Ovary (tissue), 9 donors: ENCODE results near the gene SLC25A38. TPM values are rescaled to one million over a fixed set of nuclear protein-coding genes. Genes with fewer than 3 reads are reported as not detected.
"Not testable (repeated sequence)": the region's sequence is repeated elsewhere in the genome, so short reads cannot be mapped to it uniquely, and the experiment has no call there.

Experiments
- DNase-seq, 5 donors: peaks; one replicate each; pipeline ENCODE4 v3.0.0-alpha.2; 2019 to 2020
- H3K27ac ChIP-seq, 2 donors: fragments of 200-600 bp; one replicate each; pipeline versions ENCODE4 v1.5.1 to v1.8.0; 2019 to 2022
- H3K27me3 ChIP-seq: fragments of 200-600 bp; one replicate; pipeline ENCODE4 v1.8.0; 2022
- H3K36me3 ChIP-seq: fragments of 200-600 bp; sonication (generic); one replicate; pipeline ENCODE4 v1.5.1; 2019
- H3K4me1 ChIP-seq: one replicate; pipeline ENCODE4 v1.8.1; 2013; ENCODE audit warnings: mild to moderate bottlenecking, moderate library complexity; ENCODE audit not compliant: insufficient read depth
- H3K4me3 ChIP-seq: fragments of 200-600 bp; sonication (generic); one replicate; pipeline ENCODE4 v1.5.1; 2017
- H3K9me3 ChIP-seq, 2 donors: fragments of 200-600 bp in 1 of 2; sonication (generic) in 1 of 2; one replicate each; pipeline versions ENCODE4 v1.5.1 to v1.8.1; 2013 to 2019; ENCODE audit warnings: mild to moderate bottlenecking in 1 of 2, moderate library complexity in 1 of 2
- EP300 ChIP-seq: sonication (generic); formaldehyde crosslinking; IDR thresholded peaks from one replicate; pipeline ENCODE4 v1.6.1; 2017; ENCODE audit warnings: antibody characterized with exemption
- POLR2A ChIP-seq: fragments of 450-650 bp; IDR thresholded peaks from one replicate; pipeline ENCODE4 v1.6.1; 2017; ENCODE audit warnings: antibody characterized with exemption, mild to moderate bottlenecking, moderate library complexity
- WGBS, 3 donors: extraction: QIAGEN DNeasy Blood & Tissue Kit in 1 of 3; methylation state at CpG; one replicate each; pipeline versions ENCODE4 v1.1.5 to v1.1.7; 2013 to 2017; 5-methylcytosine and 5-hydroxymethylcytosine counted together
- intact Hi-C, 4 donors: fragments of 100-400 bp; cut with DNase I; formaldehyde crosslinking; loops; one replicate each; pipeline versions ENCODE4 v1.11.0 to v1.15.1; 2022 to 2023
- polyA plus RNA-seq, 2 donors: library from polyadenylated mRNA; stranded (reverse); fragments of 200-250 nt in 1 of 2; fragments of 350-450 nt in 1 of 2; fragmentation: Illumina TruSeq in 1 of 2; extraction: RNeasy Lipid Tissue Mini Kit (QIAGEN cat#74804) in 1 of 2; gene quantifications; one replicate each; pipeline ENCODE4 v1.2.3, GENCODE V29; 2013 to 2014
- total RNA-seq, 7 donors: library from RNA; depleted of rRNA in 2 of 7; stranded (reverse); fragments of >200 nt in 2 of 7; fragmentation: NEBNext Ultra II Directional in 3 of 7; extraction: Animal tissue kit (Norgen Biotek cat#: 25700) in 3 of 7; gene quantifications; one replicate each; pipeline versions ENCODE4 v1.1.0 to v1.2.4, GENCODE V29; 2016 to 2023
- TF ChIP-seq, protein P1 (sequence below), 3 donors: fragments of 450-650 bp in 2 of 3; fragments of 200-600 bp in 1 of 3; IDR thresholded peaks; one replicate each; pipeline versions ENCODE4 v1.5.1 to v1.8.0; 2016 to 2022; ENCODE audit warnings: antibody characterized with exemption in 3 of 3, mild to moderate bottlenecking in 1 of 3
- donor health status: DM: no; HTN: no; CAD: no; lungs with moderate emphysema.
- donor health status: DM: no; HTN: no; CAD: no.
- donor health status: Bipolar disorder and iron deficiency.
- donor health status: DM: yes; HTN: yes; CAD: no.
- donor health status: DM: no; HTN: no; CAD: no.
- donor health status: DM: yes; HTN: yes; CAD: no.

The SLC25A38 gene
- total and polyA plus RNA-seq, 9 donors: 28.8 to 70.5 (median 37.2) TPM

DNA sequence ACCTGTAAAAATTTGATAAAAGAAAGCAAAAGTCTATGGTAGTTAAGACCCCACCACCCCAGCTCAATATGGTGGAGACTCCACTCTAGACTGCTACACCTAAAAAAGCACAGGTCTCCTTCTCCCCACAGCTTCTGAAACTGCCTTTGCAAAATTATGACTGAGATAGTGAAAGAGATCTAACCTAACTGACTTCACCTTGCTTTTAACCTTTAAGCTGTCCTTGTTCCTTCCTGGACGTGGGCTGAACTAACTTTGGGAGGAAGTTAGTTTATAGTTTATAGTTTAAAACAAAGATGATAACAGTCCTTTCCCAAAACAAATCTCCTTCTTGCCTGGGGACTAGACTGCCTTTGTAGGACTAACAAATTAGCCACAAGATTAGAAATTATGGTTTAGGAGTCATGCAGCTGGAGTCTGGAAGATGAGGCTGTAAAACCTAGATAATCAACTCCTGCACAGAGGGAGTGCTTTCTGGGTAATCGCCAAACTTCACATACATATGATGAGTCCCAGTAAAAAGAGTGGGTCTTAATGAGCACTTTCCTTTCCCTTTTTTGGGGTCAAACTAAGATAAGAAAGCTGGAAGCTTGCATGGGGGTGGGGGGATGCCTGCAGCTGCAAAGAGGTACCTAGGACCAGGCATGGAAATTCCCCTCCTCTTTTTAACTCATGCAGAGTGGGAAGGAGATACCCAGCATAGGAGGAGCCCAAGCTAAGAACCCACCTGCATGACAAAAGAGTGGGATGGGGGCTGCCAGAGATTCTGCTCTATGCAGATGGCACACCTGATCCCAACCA is 36.2 kb upstream of the SLC25A38 start:
- no peak overlapping the region for H3K27ac ChIP-seq
- no peaks in the 10 kb centered on the region for H3K9me3 ChIP-seq
- H3K27me3 ChIP-seq: no peaks in the 10 kb centered on the region
- no peaks in the 10 kb centered on the region for H3K36me3 ChIP-seq
- 2 to 6% (median 4%) methylated on average over 2 of the region's 2 CpGs for WGBS, 3 donors
- no peak overlapping the region for H3K4me3 ChIP-seq
- H3K4me1 ChIP-seq: no peaks in the 10 kb centered on the region
- intact Hi-C loops: no loop called here
- TF ChIP-seq EP300: no peak
- DNase-seq: no peak

DNA sequence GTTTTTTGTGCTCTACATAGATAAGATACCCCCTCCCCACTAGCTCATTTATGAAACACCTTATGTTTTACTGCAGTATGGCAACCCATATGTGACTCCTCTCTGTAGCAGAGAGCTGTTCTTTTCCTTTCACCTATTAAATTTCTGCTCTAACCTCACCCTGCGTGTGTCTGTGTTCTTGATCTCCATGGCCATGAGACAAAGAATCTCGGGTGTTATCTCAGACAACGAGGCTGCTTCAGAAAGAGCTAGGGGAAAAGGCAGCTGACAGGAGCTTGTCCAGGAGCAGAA is 35.6 kb upstream of the SLC25A38 start:
- no peak for DNase-seq
- TF ChIP-seq, protein P1, sequence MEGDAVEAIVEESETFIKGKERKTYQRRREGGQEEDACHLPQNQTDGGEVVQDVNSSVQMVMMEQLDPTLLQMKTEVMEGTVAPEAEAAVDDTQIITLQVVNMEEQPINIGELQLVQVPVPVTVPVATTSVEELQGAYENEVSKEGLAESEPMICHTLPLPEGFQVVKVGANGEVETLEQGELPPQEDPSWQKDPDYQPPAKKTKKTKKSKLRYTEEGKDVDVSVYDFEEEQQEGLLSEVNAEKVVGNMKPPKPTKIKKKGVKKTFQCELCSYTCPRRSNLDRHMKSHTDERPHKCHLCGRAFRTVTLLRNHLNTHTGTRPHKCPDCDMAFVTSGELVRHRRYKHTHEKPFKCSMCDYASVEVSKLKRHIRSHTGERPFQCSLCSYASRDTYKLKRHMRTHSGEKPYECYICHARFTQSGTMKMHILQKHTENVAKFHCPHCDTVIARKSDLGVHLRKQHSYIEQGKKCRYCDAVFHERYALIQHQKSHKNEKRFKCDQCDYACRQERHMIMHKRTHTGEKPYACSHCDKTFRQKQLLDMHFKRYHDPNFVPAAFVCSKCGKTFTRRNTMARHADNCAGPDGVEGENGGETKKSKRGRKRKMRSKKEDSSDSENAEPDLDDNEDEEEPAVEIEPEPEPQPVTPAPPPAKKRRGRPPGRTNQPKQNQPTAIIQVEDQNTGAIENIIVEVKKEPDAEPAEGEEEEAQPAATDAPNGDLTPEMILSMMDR (IDR thresholded peaks at IDR 0.05): no peak
- TF ChIP-seq EP300: no peak
- TF ChIP-seq POLR2A: no peak

DNA sequence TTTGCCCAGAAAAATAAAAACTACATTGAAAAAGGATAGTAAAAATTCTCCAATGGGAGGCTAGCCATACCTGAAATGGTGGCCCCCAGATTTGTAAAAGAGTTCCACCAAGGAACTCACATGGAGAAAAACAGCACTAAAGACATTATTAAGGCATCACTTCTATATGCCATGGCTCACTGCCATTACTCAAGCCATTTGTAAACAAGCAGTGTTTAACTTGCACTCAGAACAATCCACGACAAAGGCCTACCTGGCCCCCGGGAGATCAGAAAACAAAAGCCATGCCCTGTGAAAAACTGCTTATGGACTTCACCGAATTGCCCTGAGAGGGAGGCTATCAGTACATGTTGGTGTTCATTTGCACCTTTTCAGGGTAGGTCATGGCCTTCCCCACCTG is 34.1 kb upstream of the SLC25A38 start:
- Histone ChIP-seq H3K36me3 (no peaks in the 10 kb centered on the region), H3K9me3 (no peaks in the 10 kb centered on the region), H3K27ac (no peak overlapping the region), H3K27me3 (no peaks in the 10 kb centered on the region), H3K4me1 (no peaks in the 10 kb centered on the region), H3K4me3 (no peak overlapping the region)
- intact Hi-C loops: no loop called here
- TF ChIP-seq, protein P1 (IDR thresholded peaks at IDR 0.05): no peak
- 61 to 80% (median 72%) methylated on average over 3 of the region's 3 CpGs for WGBS, 3 donors
- no peak for DNase-seq

More for the DNA sequence above, 35.6 kb upstream of the SLC25A38 start:
- intact Hi-C loops: no loop called here
- no peaks in the 10 kb centered on the region for H3K27me3 ChIP-seq
- H3K4me1 ChIP-seq: no peaks in the 10 kb centered on the region
- H3K36me3 ChIP-seq: no peaks in the 10 kb centered on the region
- 10 to 16% (median 12%) methylated on average over 3 of the region's 3 CpGs for WGBS, 3 donors
- no peak overlapping the region for H3K27ac ChIP-seq
- H3K4me3 ChIP-seq: no peak overlapping the region
- no peaks in the 10 kb centered on the region for H3K9me3 ChIP-seq

DNA sequence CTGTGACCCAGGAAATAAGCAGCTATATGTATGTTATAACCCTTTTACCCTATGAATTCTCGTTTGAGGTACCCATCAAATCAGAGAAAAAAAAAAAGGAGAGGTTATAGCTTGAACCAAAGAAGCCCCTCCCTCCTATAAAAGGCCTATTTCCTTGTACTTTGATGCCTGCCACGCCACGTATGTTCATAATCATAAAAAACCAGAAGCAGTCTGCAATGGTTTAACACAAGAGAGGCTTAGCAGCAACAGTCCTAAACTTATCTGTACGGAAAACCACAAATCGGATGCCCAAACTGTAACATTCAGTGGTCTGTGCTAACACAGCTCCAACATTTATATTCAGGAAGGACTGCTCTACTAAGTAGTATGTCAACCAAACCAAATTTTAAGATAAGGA is 32.5 kb upstream of the SLC25A38 start:
- Histone ChIP-seq H3K36me3 (no peaks in the 10 kb centered on the region), H3K4me1 (peaks cover 2% of the 10 kb centered on the region), H3K27me3 (no peaks in the 10 kb centered on the region), H3K4me3 (no peak overlapping the region), H3K9me3 (no peaks in the 10 kb centered on the region), H3K27ac (no peak overlapping the region)
- WGBS, 3 donors: 85 to 92% (median 88%) methylated on average over 5 of the region's 5 CpGs
- TF ChIP-seq POLR2A (no peak), EP300 (no peak)
- TF ChIP-seq, protein P1 (IDR thresholded peaks at IDR 0.05): no peak
- DNase-seq: no peak
- intact Hi-C loops: no loop called here

DNA sequence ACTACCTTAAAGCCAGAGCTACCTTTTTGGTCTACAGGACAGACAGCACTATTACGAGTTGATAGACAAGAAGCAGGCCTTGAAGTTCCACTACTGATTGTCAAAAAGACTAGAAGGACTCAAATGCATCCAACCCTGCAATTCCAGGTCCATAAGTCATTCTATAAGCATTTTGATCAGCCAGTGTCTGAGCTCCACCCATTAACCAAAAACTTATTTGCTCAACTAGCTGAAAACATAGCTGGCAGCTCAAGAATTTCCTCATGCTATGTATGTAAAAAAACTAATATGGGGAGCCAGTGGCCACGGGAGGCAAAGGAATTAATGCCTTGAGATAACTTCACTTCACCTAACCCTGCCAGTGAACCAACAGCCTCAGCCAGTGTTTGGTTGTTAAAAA is 32.0 kb upstream of the SLC25A38 start:
- WGBS, 3 donors: 84 to 89% (median 86%) methylated on average over 2 of the region's 2 CpGs
- H3K4me1 ChIP-seq, H3K9me3 ChIP-seq, H3K27ac ChIP-seq, H3K36me3 ChIP-seq, DNase-seq, H3K27me3 ChIP-seq, H3K4me3 ChIP-seq, intact Hi-C loops: not testable (repeated sequence)

DNA sequence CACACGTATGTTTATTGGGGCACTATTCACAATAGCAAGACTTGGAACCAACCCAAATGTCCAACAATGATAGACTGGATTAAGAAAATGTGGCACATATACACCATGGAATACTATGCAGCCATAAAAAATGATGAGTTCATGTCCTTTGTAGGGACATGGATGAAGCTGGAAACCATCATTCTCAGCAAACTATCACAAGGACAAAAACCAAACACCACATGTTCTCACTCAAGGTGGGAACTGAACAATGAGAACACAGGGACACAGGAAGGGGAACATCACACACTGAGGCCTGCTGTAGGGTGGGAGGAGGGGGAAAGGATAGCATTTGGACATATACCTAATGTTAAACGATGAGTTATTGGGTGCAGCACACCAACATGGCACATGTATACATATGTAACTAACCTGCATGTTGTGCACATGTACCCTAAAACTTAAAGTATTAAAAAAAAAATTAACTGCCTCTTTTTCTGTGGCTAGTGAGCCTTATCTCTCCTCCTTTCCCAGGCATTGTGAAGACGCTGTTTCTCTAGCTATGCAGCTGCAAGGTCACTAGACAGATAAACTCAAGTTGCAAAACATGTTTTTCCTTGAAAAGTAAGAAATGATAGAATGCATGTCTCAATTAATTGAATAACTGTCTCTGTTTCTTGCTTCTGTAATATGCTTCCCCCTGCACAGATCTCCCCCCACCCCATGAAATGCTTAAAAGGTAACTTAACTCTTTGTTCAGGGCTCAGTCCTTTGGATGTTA is 29.8 kb upstream of the SLC25A38 start:
- H3K9me3 ChIP-seq, H3K27me3 ChIP-seq, DNase-seq, H3K4me3 ChIP-seq, H3K4me1 ChIP-seq, H3K27ac ChIP-seq, intact Hi-C loops, H3K36me3 ChIP-seq: not testable (repeated sequence)
- WGBS, 3 donors: 38 to 48% (median 40%) methylated on average over 3 of the region's 3 CpGs
